Naive B cell (primary cell): ENCODE measurements around the gene ZMYM2. TPM values are rescaled to one million over a fixed set of nuclear protein-coding genes. Genes with fewer than 3 reads are reported as not detected.

ENCODE experiments used
- ATAC-seq, 2 donors: fragments of 150-1000 bp; cut with Tn5 transposase; 2 replicates each; pipeline ENCODE4 v1.10.0; 2021; ENCODE audit warnings: low read depth in 2 of 2, mild to moderate bottlenecking in 2 of 2, moderate library complexity in 2 of 2
- DNase-seq: peaks from one replicate; pipeline ENCODE4 v3.0.0; 2022
- H3K27ac Mint-ChIP-seq, 6 donors: one replicate each; pipeline ENCODE4 v1.8.0; 2020 to 2022; ENCODE audit warnings: mild to moderate bottlenecking in 6 of 6, mixed read lengths in 6 of 6, moderate library complexity in 5 of 6, inconsistent platforms in 2 of 6
- H3K27me3 Mint-ChIP-seq, 3 donors: one replicate each; pipeline ENCODE4 v1.8.0; 2021 to 2022; ENCODE audit warnings: mixed read lengths in 3 of 3, mild to moderate bottlenecking in 1 of 3
- H3K36me3 Mint-ChIP-seq, 2 donors: one replicate each; pipeline ENCODE4 v1.8.0; 2020 to 2022; ENCODE audit warnings: mixed read lengths in 2 of 2, inconsistent platforms in 1 of 2, mild to moderate bottlenecking in 1 of 2
- H3K4me1 Mint-ChIP-seq, 3 donors: one replicate each; pipeline ENCODE4 v1.8.0; 2020 to 2022; ENCODE audit warnings: mixed read lengths in 3 of 3, inconsistent platforms in 1 of 3, mild to moderate bottlenecking in 1 of 3, moderate library complexity in 1 of 3
- H3K4me3 Mint-ChIP-seq, 8 donors: one replicate each; pipeline ENCODE4 v1.8.0; 2020 to 2022; ENCODE audit warnings: mild to moderate bottlenecking in 8 of 8, mixed read lengths in 8 of 8, moderate library complexity in 8 of 8, inconsistent platforms in 2 of 8
- H3K9me3 Mint-ChIP-seq, 7 donors: one replicate each; pipeline ENCODE4 v1.8.0; 2020 to 2022; ENCODE audit warnings: mixed read lengths in 7 of 7, mild to moderate bottlenecking in 5 of 7, inconsistent platforms in 2 of 7, moderate library complexity in 1 of 7
- polyA plus RNA-seq, 6 donors: library from polyadenylated mRNA; unstranded; fragments of 300-500 nt; fragmentation: Illumina TruSeq; gene quantifications; one replicate each; pipeline ENCODE4 v1.2.3, GENCODE V29; 2021; ENCODE audit warnings: low read depth in 6 of 6

Gene ZMYM2
- polyA plus RNA-seq, 6 donors from 2014 or later = 4.2 to 13.8 (median 9.3) TPM

GRCh38 chr13:20000062-20000552 is 41.6 kb downstream of the ZMYM2 start:
- ATAC-seq (no peak), DNase-seq (no peak)
- Mint-ChIP-seq H3K27me3 (no peaks in the 10 kb centered on the region), H3K4me1 (peaks cover 14 to 27% (median 21%) of the 10 kb centered on the region in 3 donors), H3K36me3 (peaks cover 14 to 15% of the 10 kb centered on the region in 2 donors), H3K9me3 (no peaks in the 10 kb centered on the region), H3K27ac (peak overlapping the region in 2 of 6 donors; percentile 65 to 75), H3K4me3 (no peak overlapping the region)

GRCh38 chr13:20001366-20002190 is 43.1 kb downstream of the ZMYM2 start:
- H3K4me1 Mint-ChIP-seq = peaks cover 13 to 20% (median 17%) of the 10 kb centered on the region in 3 donors
- peaks cover 7 to 12% of the 10 kb centered on the region in 2 donors for H3K36me3 Mint-ChIP-seq
- H3K27ac Mint-ChIP-seq = peak overlapping the region in 2 of 6 donors; percentile 63 to 65
- H3K4me3 Mint-ChIP-seq = no peak overlapping the region
- H3K27me3 Mint-ChIP-seq = no peaks in the 10 kb centered on the region
- ATAC-seq (no peak), DNase-seq (no peak)
- H3K9me3 Mint-ChIP-seq = no peaks in the 10 kb centered on the region

- Mint-ChIP-seq H3K36me3 (peaks cover 7% of the 10 kb centered on the region in 2 donors), H3K4me1 (peaks cover 9 to 17% (median 11%) of the 10 kb centered on the region in 3 donors), H3K27ac (peak overlapping the region in 2 of 6 donors; percentile 8 to 12)
Measured at GRCh38 chr13:20002787-20003186, 44.3 kb downstream of the ZMYM2 start.

GRCh38 chr13:20006206-20006605 is 47.7 kb downstream of the ZMYM2 start:
- H3K36me3 Mint-ChIP-seq = peaks cover 0 to 23% of the 10 kb centered on the region in 2 donors
- H3K4me1 Mint-ChIP-seq = peaks cover under 1 to 4% (median 4%) of the 10 kb centered on the region in 3 donors
- no peak overlapping the region for H3K27ac Mint-ChIP-seq
- DNase-seq (no peak), ATAC-seq (no peak)
- no peaks in the 10 kb centered on the region for H3K9me3 Mint-ChIP-seq
- H3K4me3 Mint-ChIP-seq = no peak overlapping the region
- H3K27me3 Mint-ChIP-seq = no peaks in the 10 kb centered on the region

More at GRCh38 chr13:20002787-20003186, 44.3 kb downstream of the ZMYM2 start:
- Mint-ChIP-seq H3K9me3 (no peaks in the 10 kb centered on the region), H3K4me3 (no peak overlapping the region), H3K27me3 (no peaks in the 10 kb centered on the region)
- DNase-seq = no peak
- ATAC-seq = no peak

- Mint-ChIP-seq H3K27me3 (no peaks in the 10 kb centered on the region), H3K27ac (no peak overlapping the region), H3K4me3 (no peak overlapping the region), H3K4me1 (peaks cover 6 to 15% (median 11%) of the 10 kb centered on the region in 3 donors), H3K9me3 (peaks cover 10 to 38% (median 33%) of the 10 kb centered on the region in 7 donors), H3K36me3 (peaks cover 56 to 61% of the 10 kb centered on the region in 2 donors)
- ATAC-seq (no peak), DNase-seq (no peak)
Measured at GRCh38 chr13:20015763-20016162, 57.2 kb downstream of the ZMYM2 start.

GRCh38 chr13:20016649-20017364 is 58.3 kb downstream of the ZMYM2 start:
- H3K4me1 Mint-ChIP-seq = peaks cover 6 to 15% (median 14%) of the 10 kb centered on the region in 3 donors
- H3K4me3 Mint-ChIP-seq = peak overlapping the region in 1 of 8 donors; percentile 68
- H3K27ac Mint-ChIP-seq = no peak overlapping the region
- peaks cover 66 to 69% of the 10 kb centered on the region in 2 donors for H3K36me3 Mint-ChIP-seq
- DNase-seq (no peak), ATAC-seq (no peak)
- no peaks in the 10 kb centered on the region for H3K27me3 Mint-ChIP-seq
- H3K9me3 Mint-ChIP-seq = peaks cover 10 to 38% (median 33%) of the 10 kb centered on the region in 7 donors

- Mint-ChIP-seq H3K27ac (no peak overlapping the region), H3K36me3 (peaks cover 70 to 71% of the 10 kb centered on the region in 2 donors), H3K9me3 (peaks cover 10 to 38% (median 33%) of the 10 kb centered on the region in 7 donors), H3K4me1 (peaks cover 6 to 15% (median 14%) of the 10 kb centered on the region in 3 donors), H3K27me3 (no peaks in the 10 kb centered on the region), H3K4me3 (peak overlapping the region in 1 of 8 donors; percentile 68)
- DNase-seq (no peak), ATAC-seq (no peak)
Measured at GRCh38 chr13:20017365-20017711, 58.8 kb downstream of the ZMYM2 start.

- H3K27ac Mint-ChIP-seq = peak overlapping the region in 1 of 6 donors; percentile 18
- no peak for DNase-seq
- H3K27me3 Mint-ChIP-seq = no peaks in the 10 kb centered on the region
- peaks cover 6 to 14% (median 11%) of the 10 kb centered on the region in 3 donors for H3K4me1 Mint-ChIP-seq
- no peak overlapping the region for H3K4me3 Mint-ChIP-seq
- H3K9me3 Mint-ChIP-seq = peaks cover 10 to 31% (median 30%) of the 10 kb centered on the region in 7 donors
- peaks cover 57 to 58% of the 10 kb centered on the region in 2 donors for H3K36me3 Mint-ChIP-seq
- ATAC-seq = no peak
Measured at GRCh38 chr13:20019043-20019442, 60.5 kb downstream of the ZMYM2 start.

GRCh38 chr13:20024702-20025101 is 66.2 kb downstream of the ZMYM2 start:
- Mint-ChIP-seq H3K27ac (peak overlapping the region in 1 of 6 donors; percentile 20), H3K4me3 (no peak overlapping the region), H3K4me1 (peaks cover 12 to 18% (median 14%) of the 10 kb centered on the region in 3 donors), H3K27me3 (no peaks in the 10 kb centered on the region), H3K36me3 (peaks cover 28 to 29% of the 10 kb centered on the region in 2 donors), H3K9me3 (no peaks in the 10 kb centered on the region)
- ATAC-seq (peak; percentile 49 to 51), DNase-seq (no peak)

- ATAC-seq = no peak
- no peak for DNase-seq
- Mint-ChIP-seq H3K36me3 (peaks cover 7 to 18% of the 10 kb centered on the region in 2 donors), H3K27me3 (no peaks in the 10 kb centered on the region), H3K9me3 (no peaks in the 10 kb centered on the region), H3K27ac (peak overlapping the region in 1 of 6 donors; percentile 19), H3K4me1 (peaks cover 11 to 13% (median 12%) of the 10 kb centered on the region in 3 donors), H3K4me3 (no peak overlapping the region)
Measured at GRCh38 chr13:20028953-20029352, 70.4 kb downstream of the ZMYM2 start.

- H3K4me3 Mint-ChIP-seq = no peak overlapping the region
- ATAC-seq = no peak
- H3K27ac Mint-ChIP-seq = no peak overlapping the region
- H3K4me1 Mint-ChIP-seq = peaks cover 0 to 7% (median 2%) of the 10 kb centered on the region in 3 donors
- H3K9me3 Mint-ChIP-seq = peaks cover 0 to 7% (median 0%) of the 10 kb centered on the region in 7 donors
- no peaks in the 10 kb centered on the region for H3K27me3 Mint-ChIP-seq
- peaks cover 9 to 36% of the 10 kb centered on the region in 2 donors for H3K36me3 Mint-ChIP-seq
- DNase-seq = no peak
Measured at GRCh38 chr13:20033486-20033885, 75.0 kb downstream of the ZMYM2 start.

GRCh38 chr13:20035130-20035529 is 76.6 kb downstream of the ZMYM2 start:
- no peak overlapping the region for H3K4me3 Mint-ChIP-seq
- no peak for DNase-seq
- H3K9me3 Mint-ChIP-seq = peaks cover 0 to 7% (median 0%) of the 10 kb centered on the region in 7 donors
- no peak for ATAC-seq
- H3K27me3 Mint-ChIP-seq = no peaks in the 10 kb centered on the region
- H3K36me3 Mint-ChIP-seq = peaks cover 20 to 47% of the 10 kb centered on the region in 2 donors
- peak overlapping the region in 2 of 6 donors; percentile 63 to 72 for H3K27ac Mint-ChIP-seq
- H3K4me1 Mint-ChIP-seq = peaks cover 4 to 24% (median 10%) of the 10 kb centered on the region in 3 donors

- DNase-seq = no peak
- Mint-ChIP-seq H3K4me3 (no peak overlapping the region), H3K27ac (peak overlapping the region in 1 of 6 donors; percentile 39), H3K36me3 (peaks cover 33 to 58% of the 10 kb centered on the region in 2 donors), H3K27me3 (no peaks in the 10 kb centered on the region), H3K9me3 (peaks cover 0 to 7% (median 0%) of the 10 kb centered on the region in 7 donors), H3K4me1 (peaks cover 14 to 42% (median 25%) of the 10 kb centered on the region in 3 donors)
- ATAC-seq = no peak
Measured at GRCh38 chr13:20037908-20038307, 79.4 kb downstream of the ZMYM2 start.
